Measurements from ENCODE around the gene NFS1.
"Not testable (repeated sequence)": the region's sequence is repeated elsewhere in the genome, so short reads cannot be mapped to it uniquely, and the experiment has no call there.

DNA sequence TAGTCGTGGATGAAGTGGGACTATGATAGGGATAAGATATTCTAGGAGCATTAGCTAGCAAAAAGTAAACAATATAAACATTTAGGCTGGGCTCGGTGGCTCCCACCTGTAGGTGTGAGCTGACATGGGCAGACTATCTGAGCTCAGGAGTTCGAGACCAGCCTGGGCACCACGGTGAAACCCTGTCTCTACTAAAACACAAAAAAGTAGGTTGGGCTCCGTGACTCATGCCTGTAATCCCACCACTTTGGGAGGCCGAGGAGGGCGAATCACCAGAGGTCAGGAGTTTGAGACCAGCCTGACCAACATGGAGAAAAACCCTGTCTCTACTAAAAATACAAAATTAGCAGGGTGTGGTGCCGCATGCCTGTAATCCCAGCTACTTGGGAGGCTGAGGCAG is 19.2 kb upstream of the NFS1 start:
- TF ChIP-seq, protein P1, sequence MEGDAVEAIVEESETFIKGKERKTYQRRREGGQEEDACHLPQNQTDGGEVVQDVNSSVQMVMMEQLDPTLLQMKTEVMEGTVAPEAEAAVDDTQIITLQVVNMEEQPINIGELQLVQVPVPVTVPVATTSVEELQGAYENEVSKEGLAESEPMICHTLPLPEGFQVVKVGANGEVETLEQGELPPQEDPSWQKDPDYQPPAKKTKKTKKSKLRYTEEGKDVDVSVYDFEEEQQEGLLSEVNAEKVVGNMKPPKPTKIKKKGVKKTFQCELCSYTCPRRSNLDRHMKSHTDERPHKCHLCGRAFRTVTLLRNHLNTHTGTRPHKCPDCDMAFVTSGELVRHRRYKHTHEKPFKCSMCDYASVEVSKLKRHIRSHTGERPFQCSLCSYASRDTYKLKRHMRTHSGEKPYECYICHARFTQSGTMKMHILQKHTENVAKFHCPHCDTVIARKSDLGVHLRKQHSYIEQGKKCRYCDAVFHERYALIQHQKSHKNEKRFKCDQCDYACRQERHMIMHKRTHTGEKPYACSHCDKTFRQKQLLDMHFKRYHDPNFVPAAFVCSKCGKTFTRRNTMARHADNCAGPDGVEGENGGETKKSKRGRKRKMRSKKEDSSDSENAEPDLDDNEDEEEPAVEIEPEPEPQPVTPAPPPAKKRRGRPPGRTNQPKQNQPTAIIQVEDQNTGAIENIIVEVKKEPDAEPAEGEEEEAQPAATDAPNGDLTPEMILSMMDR (conservative IDR thresholded peaks at IDR 0.05; ENCODE audit: low read depth, low read length): not testable (repeated sequence)
- not testable (repeated sequence) for TF ChIP-seq EZH2 (IDR thresholded peaks at IDR 0.05; ENCODE audit: low read length, unreplicated experiment)

Data from PC-3 (cell line).